ENCODE data around the gene FARS2. TPM values are rescaled to one million over a fixed set of nuclear protein-coding genes. Genes with fewer than 3 reads are reported as not detected.
A peak's percentile ranks its signal among the peaks of the same experiment; 100 is the strongest.

FARS2 gene
- total RNA-seq, 5 donors from 2014 or later (not counting 1 experiment from before 2014, with no cell fraction given): 17.9 to 24.2 (median 20.3) TPM

DNA sequence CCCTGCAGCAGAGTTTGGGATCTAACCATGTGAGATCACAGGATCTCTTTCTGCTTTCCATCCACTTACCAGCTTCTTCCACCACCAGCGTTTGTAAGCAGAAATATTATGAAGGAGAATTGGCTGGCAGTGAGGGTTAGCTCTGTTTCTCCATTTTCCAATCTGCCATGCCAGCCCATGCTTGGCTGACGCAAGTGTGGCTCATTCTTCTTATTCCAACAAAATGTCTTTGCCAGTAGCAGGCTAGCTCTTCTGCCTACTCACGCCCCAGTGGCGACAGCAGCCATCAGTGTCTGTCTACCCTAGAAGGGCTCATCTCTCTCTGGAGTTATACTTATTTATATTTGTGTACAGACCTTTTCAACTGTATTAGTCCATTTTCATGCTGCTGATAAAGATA is 286.2 kb downstream of the FARS2 start:
- H3K4me1 ChIP-seq (ENCODE audit: control insufficient read depth in 1 of 2, extremely low read depth in 1 of 2, insufficient read depth in 2 of 2, low read length in 2 of 2): no peaks in the 10 kb centered on the region
- Mint-ChIP-seq H3K27ac (peak overlapping the region in 1 of 2 donors; percentile 6), H3K36me3 (peaks cover 62% of the 10 kb centered on the region), H3K4me1 (peaks cover 0 to 2% (median 0%) of the 10 kb centered on the region in 3 donors), H3K9me3 (peaks cover 5 to 16% (median 6%) of the 10 kb centered on the region in 3 donors), H3K4me3 (no peak overlapping the region), H3K27me3 (no peaks in the 10 kb centered on the region)
- no peak overlapping the region for H3K4me3 ChIP-seq (ENCODE audit: control insufficient read depth in 1 of 2, extremely low read depth in 1 of 2, low read length in 1 of 2)
- ChIA-PET POLR2A (no interaction called here), CTCF (no interaction called here)
- no peak overlapping the region for H3K27ac ChIP-seq (ENCODE audit: low read length)
- ATAC-seq (replicated peaks in 1 of 4) (no peak), DNase-seq (no peak)
- H3K36me3 ChIP-seq (ENCODE audit: control insufficient read depth in 2 of 2, extremely low read depth in 1 of 2, insufficient read depth in 1 of 2, low read length in 1 of 2): peaks cover 4 to 15% of the 10 kb centered on the region in 2 donors
- no peaks in the 10 kb centered on the region for H3K27me3 ChIP-seq (replicated peaks in 1 of 2; ENCODE audit: control insufficient read depth in 2 of 2, extremely low read depth in 1 of 2, insufficient read depth in 2 of 2, low read length in 1 of 2)
- no peaks in the 10 kb centered on the region for H3K9me3 ChIP-seq
- WGBS (ENCODE audit: insufficient coverage): no CpG with 5 or more reads among the region's 4 CpGs

DNA sequence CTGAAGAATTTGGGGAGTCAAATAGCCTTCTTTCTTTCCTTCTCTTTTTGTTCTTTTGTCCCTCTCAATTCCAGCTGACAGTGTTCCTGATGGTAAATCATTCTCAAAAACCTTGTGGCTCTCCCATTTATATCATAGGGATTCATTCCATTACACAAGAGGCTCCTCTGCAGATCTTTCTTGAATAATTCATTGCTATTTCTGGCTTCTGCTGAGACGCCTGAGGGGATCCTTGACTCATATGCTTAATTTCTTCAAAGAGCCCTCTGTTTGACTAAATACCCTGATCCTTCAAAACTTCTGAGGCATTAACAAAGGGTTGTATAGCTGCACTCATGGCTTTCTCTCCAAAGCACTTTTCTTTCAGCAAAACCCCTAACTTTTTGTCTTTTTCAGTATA is 289.3 kb downstream of the FARS2 start:
- Mint-ChIP-seq H3K27me3 (no peaks in the 10 kb centered on the region), H3K4me1 (peaks cover 0 to 2% (median 0%) of the 10 kb centered on the region in 3 donors), H3K4me3 (no peak overlapping the region), H3K36me3 (peaks cover 54% of the 10 kb centered on the region), H3K27ac (no peak overlapping the region), H3K9me3 (peaks cover 6 to 16% (median 8%) of the 10 kb centered on the region in 3 donors)
- ATAC-seq (replicated peaks in 1 of 4) (no peak), DNase-seq (no peak)
- ChIA-PET POLR2A (no interaction called here), CTCF (no interaction called here)
- H3K27ac ChIP-seq (ENCODE audit: low read length): no peak overlapping the region
- peaks cover 4 to 10% of the 10 kb centered on the region in 2 donors for H3K36me3 ChIP-seq (ENCODE audit: control insufficient read depth in 2 of 2, extremely low read depth in 1 of 2, insufficient read depth in 1 of 2, low read length in 1 of 2)
- no peaks in the 10 kb centered on the region for H3K9me3 ChIP-seq
- H3K4me3 ChIP-seq (ENCODE audit: control insufficient read depth in 1 of 2, extremely low read depth in 1 of 2, low read length in 1 of 2): no peak overlapping the region
- no peaks in the 10 kb centered on the region for H3K27me3 ChIP-seq (replicated peaks in 1 of 2; ENCODE audit: control insufficient read depth in 2 of 2, extremely low read depth in 1 of 2, insufficient read depth in 2 of 2, low read length in 1 of 2)
- 100% methylated on average over 1 of the region's 1 CpG for WGBS (ENCODE audit: insufficient coverage)
- H3K4me1 ChIP-seq (ENCODE audit: control insufficient read depth in 1 of 2, extremely low read depth in 1 of 2, insufficient read depth in 2 of 2, low read length in 2 of 2): no peaks in the 10 kb centered on the region

DNA sequence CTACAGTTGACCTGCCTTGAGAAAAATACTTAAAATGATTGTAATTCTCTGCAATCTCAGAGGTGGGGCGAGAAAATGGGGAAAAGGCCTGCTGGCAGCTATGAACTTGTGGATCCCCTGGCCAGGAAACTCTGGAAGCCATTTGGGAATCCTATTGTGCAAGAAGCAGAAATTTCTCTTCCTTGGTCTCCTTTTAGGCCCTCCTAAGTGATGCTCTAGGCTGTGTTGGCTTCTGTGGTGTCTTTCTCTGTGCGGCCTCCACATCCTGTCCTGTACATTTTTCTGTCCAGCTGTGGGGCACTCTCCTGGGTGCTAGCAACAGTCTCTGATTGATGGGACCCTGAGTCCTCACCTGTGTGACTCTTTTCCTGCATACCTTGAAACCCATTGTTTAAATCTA is 290.9 kb downstream of the FARS2 start:
- peaks cover 6 to 16% (median 8%) of the 10 kb centered on the region in 3 donors for H3K9me3 Mint-ChIP-seq
- WGBS (ENCODE audit: insufficient coverage): 100% methylated on average over 1 of the region's 2 CpGs
- peaks cover 0 to 10% (median under 1%) of the 10 kb centered on the region in 3 donors for H3K4me1 Mint-ChIP-seq
- H3K27ac Mint-ChIP-seq: no peak overlapping the region
- H3K36me3 Mint-ChIP-seq: peaks cover 49% of the 10 kb centered on the region
- H3K36me3 ChIP-seq (ENCODE audit: control insufficient read depth in 2 of 2, extremely low read depth in 1 of 2, insufficient read depth in 1 of 2, low read length in 1 of 2): peaks cover 4 to 8% of the 10 kb centered on the region in 2 donors
- no peak for DNase-seq
- no peak overlapping the region for H3K27ac ChIP-seq (ENCODE audit: low read length)
- no peaks in the 10 kb centered on the region for H3K27me3 Mint-ChIP-seq
- H3K27me3 ChIP-seq (replicated peaks in 1 of 2; ENCODE audit: control insufficient read depth in 2 of 2, extremely low read depth in 1 of 2, insufficient read depth in 2 of 2, low read length in 1 of 2): no peaks in the 10 kb centered on the region
- CTCF ChIA-PET: no interaction called here
- H3K4me1 ChIP-seq (ENCODE audit: control insufficient read depth in 1 of 2, extremely low read depth in 1 of 2, insufficient read depth in 2 of 2, low read length in 2 of 2): no peaks in the 10 kb centered on the region
- no peak overlapping the region for H3K4me3 Mint-ChIP-seq
- H3K9me3 ChIP-seq: no peaks in the 10 kb centered on the region
- H3K4me3 ChIP-seq (ENCODE audit: control insufficient read depth in 1 of 2, extremely low read depth in 1 of 2, low read length in 1 of 2): no peak overlapping the region
- no peak for ATAC-seq (replicated peaks in 1 of 4)
- POLR2A ChIA-PET: no interaction called here

DNA sequence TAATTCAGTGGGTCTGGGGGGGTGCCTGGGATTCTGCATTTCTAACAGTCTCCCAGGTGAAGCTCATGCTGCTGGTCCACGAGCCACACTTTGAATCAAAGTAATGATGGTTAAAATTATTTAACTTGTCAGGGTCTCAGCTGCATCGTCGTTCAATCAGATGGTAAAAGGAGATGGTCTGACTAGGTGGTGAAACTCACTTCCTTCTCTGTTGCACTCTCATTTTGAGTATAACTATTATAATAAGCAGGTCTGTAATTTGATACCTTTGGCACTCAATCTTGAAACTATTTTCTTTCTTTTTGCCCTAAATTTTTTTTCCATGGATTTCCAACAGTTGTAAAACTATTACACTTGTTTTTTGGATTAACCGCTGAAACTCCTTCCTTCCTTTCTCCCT is 292.5 kb downstream of the FARS2 start:
- Histone ChIP-seq H3K36me3 (ENCODE audit: control insufficient read depth in 2 of 2, extremely low read depth in 1 of 2, insufficient read depth in 1 of 2, low read length in 1 of 2) (no peaks in the 10 kb centered on the region), H3K9me3 (no peaks in the 10 kb centered on the region), H3K4me1 (ENCODE audit: control insufficient read depth in 1 of 2, extremely low read depth in 1 of 2, insufficient read depth in 2 of 2, low read length in 2 of 2) (no peaks in the 10 kb centered on the region), H3K27me3 (replicated peaks in 1 of 2; ENCODE audit: control insufficient read depth in 2 of 2, extremely low read depth in 1 of 2, insufficient read depth in 2 of 2, low read length in 1 of 2) (no peaks in the 10 kb centered on the region), H3K4me3 (ENCODE audit: control insufficient read depth in 1 of 2, extremely low read depth in 1 of 2, low read length in 1 of 2) (no peak overlapping the region), H3K27ac (ENCODE audit: low read length) (no peak overlapping the region)
- Mint-ChIP-seq H3K4me1 (peaks cover 0 to 16% (median 3%) of the 10 kb centered on the region in 3 donors), H3K27ac (no peak overlapping the region), H3K27me3 (no peaks in the 10 kb centered on the region), H3K4me3 (no peak overlapping the region), H3K9me3 (peaks cover 6 to 16% (median 8%) of the 10 kb centered on the region in 3 donors), H3K36me3 (peaks cover 35% of the 10 kb centered on the region)
- WGBS (ENCODE audit: insufficient coverage): no CpG with 5 or more reads among the region's 4 CpGs
- ATAC-seq (replicated peaks in 1 of 4): no peak
- no peak for DNase-seq
- POLR2A ChIA-PET: no interaction called here
- CTCF ChIA-PET: interaction anchor here in 1 of 2 donors (1.2 kb wide), 1 partner anchor 13 kb away, joined by 3 read pairs; no protein-coding TSS in a partner anchor

DNA sequence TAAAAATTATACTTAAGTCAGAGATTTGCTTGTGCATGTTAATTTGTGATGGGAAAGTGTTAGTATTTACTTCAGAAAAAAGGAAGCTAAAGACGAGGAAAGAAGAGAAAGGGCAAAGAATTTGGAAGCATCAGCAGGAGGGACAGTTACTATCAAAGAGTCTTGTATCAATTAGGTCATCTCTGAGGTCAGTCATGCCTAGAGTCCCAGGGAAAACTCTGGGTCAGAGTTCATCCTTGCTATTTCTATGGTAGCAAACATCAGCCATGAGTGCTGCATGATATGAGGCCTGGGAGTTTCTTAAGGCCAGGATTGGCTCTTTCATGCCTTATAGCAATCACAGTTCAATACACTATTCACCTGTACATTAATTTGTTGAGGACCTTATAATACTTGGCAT is 292.9 kb downstream of the FARS2 start:
- ATAC-seq (replicated peaks in 1 of 4) (no peak), DNase-seq (no peak)
- H3K9me3 Mint-ChIP-seq: peaks cover 6 to 16% (median 8%) of the 10 kb centered on the region in 3 donors
- no peaks in the 10 kb centered on the region for H3K27me3 Mint-ChIP-seq
- ChIA-PET POLR2A (no interaction called here), CTCF (interaction anchor here in 1 of 2 donors (1.2 kb wide), 1 partner anchor 12 kb away, joined by 3 read pairs; no protein-coding TSS in a partner anchor)
- H3K36me3 Mint-ChIP-seq: peaks cover 34% of the 10 kb centered on the region
- Histone ChIP-seq H3K36me3 (ENCODE audit: control insufficient read depth in 2 of 2, extremely low read depth in 1 of 2, insufficient read depth in 1 of 2, low read length in 1 of 2) (no peaks in the 10 kb centered on the region), H3K27ac (ENCODE audit: low read length) (no peak overlapping the region), H3K27me3 (replicated peaks in 1 of 2; ENCODE audit: control insufficient read depth in 2 of 2, extremely low read depth in 1 of 2, insufficient read depth in 2 of 2, low read length in 1 of 2) (no peaks in the 10 kb centered on the region), H3K4me1 (ENCODE audit: control insufficient read depth in 1 of 2, extremely low read depth in 1 of 2, insufficient read depth in 2 of 2, low read length in 2 of 2) (no peaks in the 10 kb centered on the region), H3K4me3 (ENCODE audit: control insufficient read depth in 1 of 2, extremely low read depth in 1 of 2, low read length in 1 of 2) (no peak overlapping the region), H3K9me3 (no peaks in the 10 kb centered on the region)
- 100% methylated on average over 1 of the region's 1 CpG for WGBS (ENCODE audit: insufficient coverage)
- H3K4me1 Mint-ChIP-seq: peaks cover 0 to 16% (median 3%) of the 10 kb centered on the region in 3 donors
- H3K27ac Mint-ChIP-seq: no peak overlapping the region
- no peak overlapping the region for H3K4me3 Mint-ChIP-seq

DNA sequence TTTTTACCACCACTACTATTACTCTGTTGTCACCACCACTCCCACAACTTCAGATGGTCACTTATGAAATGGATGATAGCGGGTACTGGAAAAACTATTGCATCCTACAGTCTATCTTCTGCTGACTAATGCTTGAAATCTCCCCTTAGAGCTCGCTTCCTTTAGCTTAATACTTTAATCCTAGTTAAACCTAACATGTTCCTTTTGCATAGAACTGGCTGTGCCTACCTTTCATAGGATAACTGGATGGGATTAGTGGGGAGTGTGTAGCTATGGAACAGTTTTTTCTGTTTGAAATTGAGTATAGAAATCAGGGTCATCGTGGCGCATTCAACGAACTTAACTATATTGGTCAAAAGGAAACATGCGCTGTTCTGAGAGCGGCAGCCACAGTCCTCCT is 294.7 kb downstream of the FARS2 start:
- WGBS (ENCODE audit: insufficient coverage): 94% methylated on average over 3 of the region's 7 CpGs
- Histone ChIP-seq H3K36me3 (ENCODE audit: control insufficient read depth in 2 of 2, extremely low read depth in 1 of 2, insufficient read depth in 1 of 2, low read length in 1 of 2) (no peaks in the 10 kb centered on the region), H3K4me3 (ENCODE audit: control insufficient read depth in 1 of 2, extremely low read depth in 1 of 2, low read length in 1 of 2) (no peak overlapping the region), H3K27me3 (replicated peaks in 1 of 2; ENCODE audit: control insufficient read depth in 2 of 2, extremely low read depth in 1 of 2, insufficient read depth in 2 of 2, low read length in 1 of 2) (no peaks in the 10 kb centered on the region), H3K9me3 (no peaks in the 10 kb centered on the region), H3K4me1 (ENCODE audit: control insufficient read depth in 1 of 2, extremely low read depth in 1 of 2, insufficient read depth in 2 of 2, low read length in 2 of 2) (no peaks in the 10 kb centered on the region), H3K27ac (ENCODE audit: low read length) (no peak overlapping the region)
- Mint-ChIP-seq H3K4me1 (peaks cover 0 to 20% (median 3%) of the 10 kb centered on the region in 3 donors), H3K36me3 (peaks cover 25% of the 10 kb centered on the region), H3K27ac (no peak overlapping the region), H3K27me3 (no peaks in the 10 kb centered on the region), H3K4me3 (no peak overlapping the region), H3K9me3 (peaks cover 2 to 8% (median 4%) of the 10 kb centered on the region in 3 donors)
- DNase-seq (no peak), ATAC-seq (replicated peaks in 1 of 4) (no peak)
- ChIA-PET POLR2A (no interaction called here), CTCF (no interaction called here)

DNA sequence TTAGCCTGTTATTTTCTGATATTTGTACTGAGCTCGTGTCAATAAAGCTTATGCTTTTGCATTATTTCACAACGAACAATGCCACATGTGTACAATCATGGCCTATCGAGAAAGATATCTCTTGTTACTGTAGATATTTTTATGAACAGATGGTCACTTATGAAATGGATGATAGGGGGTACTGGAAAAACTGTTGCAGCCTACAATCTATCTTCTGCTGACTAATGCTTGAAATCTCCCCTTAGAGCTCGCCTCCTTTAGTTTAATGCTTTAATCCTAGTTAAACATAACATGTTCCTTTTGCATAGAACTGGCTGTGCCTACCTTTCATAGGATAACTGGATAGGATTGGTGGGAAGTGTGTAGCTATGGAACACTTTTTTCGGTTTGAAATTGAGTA is 296.2 kb downstream of the FARS2 start:
- Histone ChIP-seq H3K27me3 (replicated peaks in 1 of 2; ENCODE audit: control insufficient read depth in 2 of 2, extremely low read depth in 1 of 2, insufficient read depth in 2 of 2, low read length in 1 of 2) (no peaks in the 10 kb centered on the region), H3K4me3 (ENCODE audit: control insufficient read depth in 1 of 2, extremely low read depth in 1 of 2, low read length in 1 of 2) (no peak overlapping the region), H3K27ac (ENCODE audit: low read length) (no peak overlapping the region), H3K9me3 (no peaks in the 10 kb centered on the region), H3K36me3 (ENCODE audit: control insufficient read depth in 2 of 2, extremely low read depth in 1 of 2, insufficient read depth in 1 of 2, low read length in 1 of 2) (no peaks in the 10 kb centered on the region), H3K4me1 (ENCODE audit: control insufficient read depth in 1 of 2, extremely low read depth in 1 of 2, insufficient read depth in 2 of 2, low read length in 2 of 2) (no peaks in the 10 kb centered on the region)
- Mint-ChIP-seq H3K4me3 (no peak overlapping the region), H3K4me1 (peaks cover 6 to 32% (median 7%) of the 10 kb centered on the region in 3 donors), H3K36me3 (peaks cover 28% of the 10 kb centered on the region), H3K27ac (no peak overlapping the region), H3K27me3 (no peaks in the 10 kb centered on the region), H3K9me3 (peaks cover 0 to 5% (median 4%) of the 10 kb centered on the region in 3 donors)
- CTCF ChIA-PET: interaction anchor here in 1 of 2 donors (0.6 kb wide), 1 partner anchor 1119 kb away, joined by 4 read pairs; no protein-coding TSS in a partner anchor
- ATAC-seq (replicated peaks in 1 of 4) (no peak), DNase-seq (no peak)
- WGBS (ENCODE audit: insufficient coverage): 100% methylated on average over 2 of the region's 5 CpGs
- POLR2A ChIA-PET: no interaction called here
